ENCODE results near the gene TACR3.

DNA sequence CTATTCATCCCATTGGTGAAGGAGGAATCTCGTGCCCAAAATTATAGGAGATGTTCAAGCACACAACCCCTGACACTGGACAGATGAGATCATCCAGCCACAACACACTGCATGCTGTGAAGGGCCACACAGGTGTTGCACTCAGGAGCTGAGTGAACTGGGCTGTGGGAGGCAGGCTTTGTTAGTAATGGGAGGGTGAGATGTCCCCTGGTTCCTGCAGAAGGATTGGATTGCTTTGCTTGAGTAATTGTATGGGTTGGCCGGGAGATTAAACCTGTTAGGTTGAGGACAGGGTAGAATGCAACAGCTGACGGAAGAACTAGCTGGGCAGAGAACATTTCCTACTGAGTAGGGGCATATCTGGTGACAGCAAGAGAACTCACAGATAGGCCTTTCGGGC, 152.2 kb downstream of the TACR3 start:
- TF ChIP-seq TAF1 (IDR thresholded peaks at IDR 0.05; ENCODE audit: borderline replicate concordance, low read depth, low read length) (no peak), POLR2A (IDR thresholded peaks at IDR 0.05; ENCODE audit: low read depth, low read length) (no peak), POLR2AphosphoS5 (IDR thresholded peaks at IDR 0.05; ENCODE audit: low read depth, low read length) (no peak)

All from GM12892 (cell line).